Measurements from ENCODE around the gene INTS3. TPM values are rescaled to one million over a fixed set of nuclear protein-coding genes. Genes with fewer than 3 reads are reported as not detected.

The INTS3 gene
- total and polyA plus RNA-seq, 8 donors = 50.5 to 131 (median 111) TPM

- H3K4me3 ChIP-seq = no peak overlapping the region
- no peak for TF ChIP-seq CTCF (IDR thresholded peaks at IDR 0.05)
- no peak for DNase-seq
- no peaks in the 10 kb centered on the region for H3K36me3 ChIP-seq
- no peak overlapping the region for H3K27ac ChIP-seq
- peaks cover 10 to 42% of the 10 kb centered on the region in 2 donors for H3K4me1 ChIP-seq
- no peak for ATAC-seq
- intact Hi-C loops (cut with DNase I) = loop anchor here in 1 of 2 donors (10.0 kb wide), 1 partner anchor 191 kb away; the partner anchor contains the start of gene RAB13
- H3K9me3 ChIP-seq = no peaks in the 10 kb centered on the region
- no peaks in the 10 kb centered on the region for H3K27me3 ChIP-seq
These were observed 66.2 kb downstream of the INTS3 start for GRCh38 chr1:153793973-153794615.

DNA sequence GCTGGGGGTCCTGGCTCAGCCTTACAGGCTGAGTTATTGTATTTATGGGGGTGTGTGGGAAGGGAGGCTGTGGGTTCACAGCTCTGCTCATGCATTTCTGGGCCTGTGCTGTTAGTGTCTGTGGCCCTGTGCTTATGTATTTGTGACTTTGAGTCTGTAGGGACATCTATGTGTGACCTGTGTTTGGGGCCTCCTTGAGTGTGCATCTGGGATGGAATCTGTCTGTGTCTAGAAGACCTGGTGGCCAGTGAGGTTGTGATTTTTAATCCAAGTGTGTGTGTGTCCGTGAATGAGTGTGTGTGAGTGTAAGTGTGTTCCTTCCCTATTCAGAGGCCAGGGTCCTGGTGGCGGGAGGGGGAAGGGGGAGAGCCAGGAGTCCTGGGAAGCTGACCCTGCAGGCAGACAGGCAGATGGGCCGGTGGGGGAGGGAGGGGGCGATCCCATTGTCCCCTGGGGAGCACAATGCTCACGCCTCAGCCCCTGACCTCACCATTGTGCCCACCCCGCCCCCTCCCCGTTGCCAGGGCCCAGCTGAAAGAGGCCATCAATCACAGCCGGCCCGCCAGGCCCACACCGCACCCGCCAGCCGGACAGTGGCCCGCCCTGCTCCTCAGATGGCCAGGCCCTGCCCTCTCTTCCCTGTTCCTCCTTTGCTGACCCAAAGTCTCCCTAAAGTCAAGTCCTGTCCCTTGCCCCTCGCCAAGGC is 66.9 kb downstream of the INTS3 start:
- H3K27me3 ChIP-seq = no peaks in the 10 kb centered on the region
- no peak overlapping the region for H3K27ac ChIP-seq
- no peak for DNase-seq
- H3K36me3 ChIP-seq = peaks cover 0 to 6% of the 10 kb centered on the region in 2 donors
- TF ChIP-seq CTCF (IDR thresholded peaks at IDR 0.05) = no peak
- intact Hi-C loops (cut with DNase I) = loop anchor here in 1 of 2 donors (10.0 kb wide), 1 partner anchor 190 kb away; the partner anchor contains the start of gene RAB13
- no peaks in the 10 kb centered on the region for H3K9me3 ChIP-seq
- no peak for ATAC-seq
- peaks cover 6 to 36% of the 10 kb centered on the region in 2 donors for H3K4me1 ChIP-seq
- H3K4me3 ChIP-seq = no peak overlapping the region

- intact Hi-C loops (cut with DNase I) = loop anchor here in 1 of 2 donors (10.0 kb wide), 1 partner anchor 189 kb away; the partner anchor contains the start of gene RAB13
- Histone ChIP-seq H3K4me1 (peaks cover 3 to 30% of the 10 kb centered on the region in 2 donors), H3K9me3 (no peaks in the 10 kb centered on the region), H3K27ac (no peak overlapping the region), H3K4me3 (no peak overlapping the region), H3K27me3 (no peaks in the 10 kb centered on the region), H3K36me3 (peaks cover 0 to 7% of the 10 kb centered on the region in 2 donors)
- ATAC-seq = no peak
- TF ChIP-seq CTCF (IDR thresholded peaks at IDR 0.05) = no peak
- no peak for DNase-seq
These were observed 67.5 kb downstream of the INTS3 start for GRCh38 chr1:153795330-153795837.

- no peaks in the 10 kb centered on the region for H3K27me3 ChIP-seq
- no peak overlapping the region for H3K4me3 ChIP-seq
- TF ChIP-seq CTCF (IDR thresholded peaks at IDR 0.05) = no peak
- ATAC-seq = no peak
- no peak overlapping the region for H3K27ac ChIP-seq
- peaks cover 3 to 22% of the 10 kb centered on the region in 2 donors for H3K4me1 ChIP-seq
- intact Hi-C loops (cut with DNase I) = loop anchor here in 1 of 2 donors (10.0 kb wide), 1 partner anchor 189 kb away; the partner anchor contains the start of gene RAB13
- H3K36me3 ChIP-seq = peaks cover 0 to 8% of the 10 kb centered on the region in 2 donors
- no peak for DNase-seq
- H3K9me3 ChIP-seq = no peaks in the 10 kb centered on the region
These were observed 68.3 kb downstream of the INTS3 start for GRCh38 chr1:153795934-153796785.

Data from left lung (tissue), 10 donors.